Heart right ventricle (tissue), 16 donors: ENCODE results near the gene DNHD1. TPM values are rescaled to one million over a fixed set of nuclear protein-coding genes. Genes with fewer than 3 reads are reported as not detected.

Experiments used
- ATAC-seq, 8 donors: fragments of 200-7000 bp; cut with Tn5 transposase; one replicate each; pipeline ENCODE4 v1.9.1; 2020; ENCODE audit warnings: mild to moderate bottlenecking in 8 of 8, moderate library complexity in 8 of 8, moderate number of reproducible peaks in 1 of 8
- DNase-seq, 2 donors: peaks; one replicate each; pipeline ENCODE4 v3.0.0-alpha.2; 2020
- H3K27ac ChIP-seq, 10 donors: fragments of 200-600 bp; sonication (generic) in 2 of 10; one replicate each; pipeline versions ENCODE4 v1.5.0 to v1.8.0; 2020 to 2022; ENCODE audit warnings: mild to moderate bottlenecking in 3 of 10
- H3K27me3 ChIP-seq, 7 donors: fragments of 200-600 bp; one replicate each; pipeline ENCODE4 v1.8.0; 2021 to 2022; ENCODE audit warnings: mild to moderate bottlenecking in 2 of 7
- H3K36me3 ChIP-seq, 9 donors: fragments of 200-600 bp; sonication (generic) in 1 of 9; one replicate each; pipeline versions ENCODE4 v1.5.0 to v1.8.0; 2020 to 2022; ENCODE audit warnings: mild to moderate bottlenecking in 2 of 9
- H3K4me1 ChIP-seq, 9 donors: fragments of 200-600 bp; sonication (generic) in 1 of 9; one replicate each; pipeline versions ENCODE4 v1.5.0 to v1.8.0; 2020 to 2022; ENCODE audit warnings: mild to moderate bottlenecking in 4 of 9
- H3K4me3 ChIP-seq, 10 donors: fragments of 200-600 bp; sonication (generic) in 2 of 10; one replicate each; pipeline versions ENCODE4 v1.5.0 to v1.8.0; 2020 to 2022; ENCODE audit warnings: mild to moderate bottlenecking in 7 of 10, moderate library complexity in 2 of 10
- H3K9me3 ChIP-seq, 11 donors: fragments of 200-600 bp in 10 of 11; sonication (generic) in 2 of 11; one replicate each; pipeline versions ENCODE4 v1.5.0 to v1.8.0; 2013 to 2022; ENCODE audit warnings: mild to moderate bottlenecking in 2 of 11, control low read depth in 1 of 11, moderate library complexity in 1 of 11
- WGBS, 2 donors: extraction: QIAGEN DNeasy Blood & Tissue Kit; methylation state at CpG; one replicate each; pipeline ENCODE4 v1.1.7; 2013; ENCODE audit warnings: inconsistent platforms in 1 of 2; 5-methylcytosine and 5-hydroxymethylcytosine counted together
- intact Hi-C, 10 donors: fragments of 100-400 bp; cut with DNase I; formaldehyde crosslinking; loops; one replicate each; pipeline versions ENCODE4 v1.11.1 to v1.14.2; 2022
- polyA plus RNA-seq, 2 donors: library from polyadenylated mRNA; stranded (reverse); fragments of 200-250 nt; gene quantifications; one replicate each; pipeline ENCODE4 v1.2.3, GENCODE V29; 2013
- total RNA-seq, 10 donors: library from RNA; stranded (reverse); fragmentation: NEBNext Ultra II Directional in 3 of 10; extraction: Animal tissue kit (Norgen Biotek cat#: 25700) in 3 of 10; gene quantifications; one replicate each; pipeline versions ENCODE4 v1.2.1 to v1.2.4, GENCODE V29; 2021 to 2023
- TF ChIP-seq, protein P1 (sequence below), 9 donors: fragments of 200-600 bp; sonication (generic) in 2 of 9; IDR thresholded peaks; one replicate each; pipeline versions ENCODE4 v1.5.0 to v1.8.0; 2021 to 2022; ENCODE audit warnings: antibody characterized with exemption in 9 of 9, mild to moderate bottlenecking in 5 of 9, moderate library complexity in 1 of 9
- donor health status: Arrhythmogenic right ventricular cardiomyopathy.
- donor health status: ischemic (EF 13 %, LVEDD 7.1; RV severe dilation, severe dysfunction).
- donor health status: healthy with polysubstance abuse.
- donor health status: DM: no; HTN: yes; CAD: no.
- donor health status: DM: no; HTN: no; CAD: no.
- donor health status: ischemic (EF 25% LVEDD 6.9; RV normal size, moderate dysfunction).
- donor health status: ischemic (EF 25% LVEDD 5.7; RV mildly dilated, moderate dysfunction).
- donor health status: healthy.
- donor health status: DM: yes; HTN: yes; CAD: no.
- donor health status: Ischemic cardiomyopathy.
- donor health status: ischemic (EF 35%, LVEDD 5.7; RV mildly dilated, moderate dysfunction).
- donor health status: nonischemic (EF 11% LVEDD 7.7; RV severe dilation, severe dysfunction).
- donor health status: DM: yes; HTN: yes; CAD: no.
- donor health status: PGD.
- donor health status: ischemic (EF 29% LVEDD 5.4; RV normal size, mild dysfunction).
- donor health status: nonischemic (EF 23%, LVEDD 6.1; RV moderate dilation, normal function).

Gene DNHD1
- total and polyA plus RNA-seq, 12 donors, result 1.7 to 13.8 (median 6.5) TPM

DNA sequence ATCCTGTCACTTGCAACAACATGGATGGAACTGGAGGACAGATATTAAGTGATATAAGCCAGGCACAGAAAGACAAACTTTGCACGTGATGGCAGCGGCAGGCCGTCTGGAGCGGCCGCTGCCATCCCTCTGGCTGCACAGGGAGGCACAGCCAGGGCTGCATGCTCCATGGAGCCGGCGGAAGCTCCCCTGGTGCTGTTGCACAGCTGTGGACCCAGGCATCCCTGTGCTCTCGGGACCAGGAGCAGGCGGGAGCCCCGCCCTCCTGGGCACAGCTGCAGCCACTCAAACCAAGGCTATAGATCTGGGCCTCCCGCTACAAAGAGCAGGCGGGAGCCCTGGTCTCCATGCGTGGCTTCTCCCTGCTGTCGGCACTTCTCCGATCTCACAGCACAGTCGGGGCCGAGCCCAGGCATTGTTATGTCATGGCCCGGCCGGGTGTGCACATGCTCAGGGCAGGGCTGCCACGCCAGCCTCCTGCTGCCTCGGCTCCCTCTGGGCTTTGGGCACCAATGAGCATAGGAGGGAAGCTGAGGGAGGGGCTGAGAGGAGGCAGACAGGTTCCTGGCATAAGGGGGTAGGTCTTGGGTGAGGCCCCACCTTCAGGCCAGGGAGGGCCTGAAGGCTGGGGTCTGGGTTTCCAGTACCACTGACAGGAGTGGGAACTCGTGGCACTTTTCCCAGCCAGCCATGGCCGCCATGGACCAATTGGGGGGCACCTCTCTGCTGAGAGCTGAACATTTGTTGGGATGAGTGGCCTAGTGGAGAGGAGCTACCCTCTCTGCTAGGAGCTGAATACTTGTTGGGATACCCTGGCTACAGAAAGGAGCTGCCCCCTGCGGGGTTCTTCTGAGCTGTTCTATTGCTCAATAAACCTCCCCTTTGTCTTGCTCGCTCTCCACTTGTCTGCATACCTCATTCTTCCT, 89.6 kb downstream of the DNHD1 start:
- peaks cover 0 to 33% (median 21%) of the 10 kb centered on the region in 11 donors for H3K9me3 ChIP-seq
- H3K27ac ChIP-seq, result peak overlapping the region in 6 of 10 donors; percentile 2 to 59 (median 32)
- H3K4me3 ChIP-seq, result peak overlapping the region in 7 of 10 donors; percentile 9 to 37 (median 29)
- peaks cover 0 to 25% (median 14%) of the 10 kb centered on the region in 9 donors for H3K4me1 ChIP-seq
- no peaks in the 10 kb centered on the region for H3K27me3 ChIP-seq
- intact Hi-C loops, result no loop called here
- WGBS, 2 donors, result 40 to 61% methylated on average over 25 of the region's 25 CpGs
- peaks cover 0 to 22% (median 0%) of the 10 kb centered on the region in 9 donors for H3K36me3 ChIP-seq
- peak; percentile 84 to 96 (median 89) for ATAC-seq
- TF ChIP-seq, protein P1, sequence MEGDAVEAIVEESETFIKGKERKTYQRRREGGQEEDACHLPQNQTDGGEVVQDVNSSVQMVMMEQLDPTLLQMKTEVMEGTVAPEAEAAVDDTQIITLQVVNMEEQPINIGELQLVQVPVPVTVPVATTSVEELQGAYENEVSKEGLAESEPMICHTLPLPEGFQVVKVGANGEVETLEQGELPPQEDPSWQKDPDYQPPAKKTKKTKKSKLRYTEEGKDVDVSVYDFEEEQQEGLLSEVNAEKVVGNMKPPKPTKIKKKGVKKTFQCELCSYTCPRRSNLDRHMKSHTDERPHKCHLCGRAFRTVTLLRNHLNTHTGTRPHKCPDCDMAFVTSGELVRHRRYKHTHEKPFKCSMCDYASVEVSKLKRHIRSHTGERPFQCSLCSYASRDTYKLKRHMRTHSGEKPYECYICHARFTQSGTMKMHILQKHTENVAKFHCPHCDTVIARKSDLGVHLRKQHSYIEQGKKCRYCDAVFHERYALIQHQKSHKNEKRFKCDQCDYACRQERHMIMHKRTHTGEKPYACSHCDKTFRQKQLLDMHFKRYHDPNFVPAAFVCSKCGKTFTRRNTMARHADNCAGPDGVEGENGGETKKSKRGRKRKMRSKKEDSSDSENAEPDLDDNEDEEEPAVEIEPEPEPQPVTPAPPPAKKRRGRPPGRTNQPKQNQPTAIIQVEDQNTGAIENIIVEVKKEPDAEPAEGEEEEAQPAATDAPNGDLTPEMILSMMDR (IDR thresholded peaks at IDR 0.05), result no peak
- DNase-seq, result peak in 1 of 2 donors; percentile 51

DNA sequence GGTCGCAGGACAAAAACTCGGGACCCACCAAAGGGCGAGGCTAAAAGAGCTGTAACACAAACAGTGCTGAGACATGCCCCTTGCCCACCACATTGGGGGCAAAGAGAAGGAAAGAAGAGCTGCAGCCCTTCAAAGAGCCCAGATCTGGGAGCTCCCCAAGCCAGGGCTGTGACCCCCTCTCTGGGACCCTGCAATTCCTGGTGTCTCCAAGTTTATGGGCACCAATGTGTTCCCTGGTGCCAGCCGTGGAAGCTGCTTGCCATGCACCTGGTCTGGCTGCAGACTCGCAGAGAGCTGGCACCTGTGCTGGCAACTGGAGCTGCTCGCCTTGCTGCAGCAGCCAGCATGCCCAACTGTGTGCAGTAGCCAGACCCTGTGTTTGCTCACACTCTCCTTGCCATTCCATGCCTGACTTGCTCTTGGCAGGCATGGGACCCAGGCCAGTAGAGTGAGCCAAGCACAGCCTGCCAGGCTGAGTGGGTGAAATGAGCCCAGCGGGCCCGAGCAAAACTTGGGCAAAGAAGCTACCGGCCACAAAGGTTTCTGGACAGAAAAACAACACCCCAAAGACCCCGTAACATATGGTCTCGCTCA, 90.4 kb downstream of the DNHD1 start:
- DNase-seq (peak; percentile 52 to 56), ATAC-seq (peak; percentile 77 to 95 (median 93))
- intact Hi-C loops, result no loop called here
- H3K9me3 ChIP-seq, result peaks cover 0 to 26% (median 21%) of the 10 kb centered on the region in 11 donors
- peak overlapping the region in 4 of 10 donors; percentile 13 to 59 (median 38) for H3K27ac ChIP-seq
- peaks cover 0 to 30% (median 0%) of the 10 kb centered on the region in 9 donors for H3K36me3 ChIP-seq
- no peaks in the 10 kb centered on the region for H3K27me3 ChIP-seq
- no peak overlapping the region for H3K4me3 ChIP-seq
- peaks cover 0 to 25% (median 14%) of the 10 kb centered on the region in 9 donors for H3K4me1 ChIP-seq
- TF ChIP-seq, protein P1 (IDR thresholded peaks at IDR 0.05), result no peak
- whole genome bisulfite sequencing, 2 donors, result 76 to 83% methylated on average over 11 of the region's 11 CpGs

DNA sequence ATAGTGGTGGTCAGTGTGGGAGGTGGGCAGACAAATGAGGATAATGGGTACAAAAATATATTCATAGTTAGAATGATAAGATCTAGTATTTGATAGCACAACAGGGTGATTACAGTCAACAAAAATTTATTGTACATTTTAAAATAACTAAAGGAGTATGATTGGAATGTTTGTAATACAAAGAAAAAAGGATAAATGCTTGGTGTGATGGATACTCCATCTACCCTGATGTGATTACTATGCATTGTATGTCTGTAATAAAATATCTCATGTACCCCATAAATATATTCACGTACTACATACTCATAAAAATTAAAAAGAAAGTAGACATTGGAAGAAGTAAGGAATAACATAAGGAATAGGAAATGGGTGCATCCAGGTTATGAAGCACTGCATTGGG, 90.9 kb downstream of the DNHD1 start:
- no peak for DNase-seq
- 93 to 97% methylated on average over 1 of the region's 1 CpG for WGBS, 2 donors
- ATAC-seq, result no peak

More for the DNA sequence above, 90.9 kb downstream of the DNHD1 start:
- intact Hi-C loops, result no loop called here
- Histone ChIP-seq H3K9me3 (peaks cover 0 to 20% (median 16%) of the 10 kb centered on the region in 11 donors), H3K36me3 (peaks cover 0 to 32% (median 0%) of the 10 kb centered on the region in 9 donors), H3K27ac (peak overlapping the region in 2 of 10 donors; percentile 46 to 59), H3K4me3 (no peak overlapping the region), H3K27me3 (no peaks in the 10 kb centered on the region), H3K4me1 (peaks cover 0 to 28% (median 14%) of the 10 kb centered on the region in 9 donors)
- TF ChIP-seq, protein P1 (IDR thresholded peaks at IDR 0.05), result no peak
